Activated CD4-positive, alpha-beta T cell treated with anti-CD3 and anti-CD28 coated beads, Interleukin-2, amount 50 U/mL, for 4 hours (primary cell): ENCODE measurements around the gene FUOM.
A peak's percentile ranks its signal among the peaks of the same experiment; 100 is the strongest.
"Not testable (repeated sequence)": the region's sequence is repeated elsewhere in the genome, so short reads cannot be mapped to it uniquely, and the experiment has no call there.

Experiments
- DNase-seq, 2 experiments: peaks; one replicate each; pipeline ENCODE4 v3.0.0-alpha.2; 2020

FUOM gene

DNA sequence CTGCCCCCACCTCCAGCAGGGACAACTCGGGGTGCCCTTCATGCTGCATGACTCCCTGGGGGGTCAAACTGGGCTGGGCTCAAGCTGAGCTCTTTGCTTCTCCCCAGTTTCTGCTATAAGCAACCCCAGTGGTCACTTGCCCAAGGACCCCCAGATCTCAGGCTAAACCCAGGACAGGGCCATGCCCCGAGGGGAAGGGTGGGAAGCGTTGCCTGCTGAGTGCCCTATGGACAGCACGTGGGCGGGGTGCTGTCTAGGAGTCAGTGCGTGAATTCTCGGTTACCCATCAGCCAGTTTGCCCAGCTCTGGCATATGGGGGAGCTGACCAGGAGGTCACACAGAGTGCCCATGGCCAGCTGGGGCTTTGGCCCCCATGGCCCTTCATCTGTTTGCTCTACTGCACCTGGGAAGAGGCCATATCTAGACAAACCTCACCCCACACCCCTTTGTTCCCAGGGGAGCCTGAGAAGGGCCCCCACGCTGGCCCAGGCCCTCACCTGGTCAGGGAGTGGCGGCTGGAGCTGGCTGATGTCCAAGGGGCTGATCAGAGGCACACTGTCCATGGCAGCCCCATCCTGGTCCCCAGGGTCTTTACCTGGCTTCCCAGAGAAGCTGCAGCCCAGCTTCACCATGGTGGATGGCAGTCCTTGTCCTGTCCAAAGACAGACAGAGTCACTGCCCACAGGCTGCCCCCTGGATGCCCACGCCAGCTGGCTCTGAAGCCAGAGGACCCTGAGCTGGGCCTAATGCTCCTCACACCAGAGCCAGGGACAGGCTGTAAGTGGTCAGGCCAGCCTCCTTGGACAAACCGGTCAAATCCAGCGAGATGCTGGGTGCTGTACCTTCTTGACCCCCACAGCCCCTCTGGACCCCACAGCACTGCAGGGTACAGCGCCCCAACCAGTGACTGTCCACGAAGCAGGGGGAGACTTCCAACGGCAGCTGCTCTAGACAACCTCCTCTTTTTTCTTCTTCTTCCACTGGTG is 29.2 kb downstream of the FUOM start:
- DNase-seq, result no peak

DNA sequence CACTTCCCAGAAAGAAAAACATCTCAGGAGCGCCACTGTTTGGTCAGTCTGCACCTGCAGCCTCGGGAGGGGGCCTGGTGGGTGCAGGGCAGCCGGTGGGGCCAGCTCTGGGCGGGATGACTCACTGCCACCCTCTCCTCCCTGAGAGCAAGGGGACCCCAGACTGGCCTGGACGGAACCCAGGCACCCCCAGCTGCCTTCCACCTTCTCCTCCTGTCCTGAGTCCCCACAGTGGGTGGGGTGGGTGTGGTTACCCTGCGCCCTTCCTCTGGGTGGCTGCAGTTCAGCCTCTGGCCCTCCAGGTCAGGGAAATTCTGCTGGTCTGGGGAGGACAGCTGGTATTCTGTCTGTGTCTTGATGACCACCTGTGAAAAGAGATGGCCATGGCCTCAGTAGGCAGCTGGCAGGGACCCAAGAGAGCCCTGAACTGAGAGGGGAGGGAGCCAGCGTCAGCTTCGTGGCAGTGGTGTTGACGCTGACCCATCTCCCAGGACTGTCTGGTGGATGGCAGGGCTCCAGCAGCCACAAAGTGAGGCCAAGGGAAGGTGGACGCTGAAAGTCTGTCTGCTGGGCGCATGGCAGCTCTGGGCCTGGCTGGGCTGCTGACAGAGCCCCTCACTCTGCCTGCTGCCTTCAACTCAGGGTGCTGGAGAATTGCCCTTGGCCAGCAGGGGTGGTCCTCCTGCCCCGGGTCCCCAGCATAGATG is 30.0 kb downstream of the FUOM start:
- DNase-seq, result no peak

GRCh38 chr10:133326745-133327650 is 30.8 kb downstream of the FUOM start:
- no peak for DNase-seq

DNA sequence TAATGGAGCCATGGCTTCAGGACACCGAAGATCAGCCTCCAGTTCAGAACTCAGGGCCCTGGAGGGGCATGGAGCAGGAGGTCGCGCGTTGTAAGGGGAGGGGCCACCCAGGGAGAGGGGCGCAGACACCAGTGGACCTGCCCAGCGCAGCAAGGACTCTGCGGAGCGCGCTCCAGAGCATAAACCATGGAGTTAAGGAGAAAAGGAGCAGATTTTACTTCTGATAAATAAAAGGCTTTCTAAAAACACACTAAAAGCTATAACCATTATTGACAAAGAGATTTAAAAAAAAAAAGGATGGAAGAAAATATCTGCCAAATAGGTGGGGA is 31.6 kb downstream of the FUOM start:
- no peak for DNase-seq

DNA sequence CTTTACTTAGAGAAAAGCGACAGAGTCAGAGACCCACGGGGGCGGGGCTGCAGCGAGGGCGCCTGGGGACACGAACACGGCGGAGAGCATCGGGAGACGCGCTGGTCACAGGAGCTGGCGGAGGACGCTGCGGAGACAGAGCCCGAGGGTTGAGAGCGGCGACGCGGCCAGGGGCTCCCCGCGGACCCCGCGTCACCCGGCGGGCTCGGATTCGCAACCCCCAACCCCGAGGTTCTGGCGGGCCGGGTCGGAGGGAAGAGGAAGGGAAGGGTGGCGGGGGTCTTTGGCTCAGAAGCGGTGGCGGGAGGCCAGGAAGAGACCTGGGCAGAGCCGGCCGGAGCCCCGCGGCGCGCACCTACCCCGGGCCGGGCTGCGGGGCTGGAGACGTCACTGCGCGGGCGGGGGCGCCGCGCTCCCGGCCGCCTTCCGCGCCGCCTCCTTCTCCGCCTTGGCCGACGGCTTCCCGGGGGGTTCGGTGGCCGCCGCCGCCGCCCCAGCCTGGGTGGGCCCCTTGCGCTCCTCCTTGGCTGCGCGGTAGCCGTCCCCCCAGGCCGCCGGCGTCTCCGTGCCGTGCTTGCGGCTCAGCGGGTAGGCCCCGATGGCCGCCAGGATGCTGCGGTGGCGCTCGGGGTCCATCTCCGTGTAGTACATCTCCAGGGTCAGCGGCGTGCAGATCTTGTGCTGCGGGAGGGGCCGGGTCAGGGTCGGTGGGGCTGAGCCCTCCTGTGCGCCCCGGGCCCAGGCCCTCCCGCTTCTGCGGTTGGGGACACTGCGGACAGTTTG is 32.2 kb downstream of the FUOM start:
- DNase-seq, result peak; percentile 28 to 36

DNA sequence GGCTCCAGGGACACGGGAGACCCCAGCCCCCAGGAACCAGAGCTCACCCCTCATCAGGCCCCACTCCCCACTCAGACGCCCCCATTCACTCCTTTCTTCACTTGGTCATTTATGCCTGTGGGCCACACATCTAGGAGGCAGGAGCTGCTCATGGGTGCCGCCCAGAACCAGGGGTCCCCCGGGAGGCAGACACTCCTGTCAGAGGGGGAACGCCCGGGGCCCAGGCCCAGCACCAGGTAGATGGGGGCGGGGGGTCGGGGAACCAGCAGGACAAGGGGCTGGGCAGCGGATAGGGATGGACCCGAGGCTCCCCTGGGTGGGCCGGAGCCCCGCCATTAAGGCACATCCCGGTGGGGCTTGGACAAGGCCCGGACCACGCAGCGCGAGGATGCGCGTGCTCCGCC is 33.0 kb downstream of the FUOM start:
- DNase-seq, result no peak

- DNase-seq, result peak; percentile 56 to 59
Observed at GRCh38 chr10:133324198-133324792, 33.5 kb downstream of the FUOM start.

DNA sequence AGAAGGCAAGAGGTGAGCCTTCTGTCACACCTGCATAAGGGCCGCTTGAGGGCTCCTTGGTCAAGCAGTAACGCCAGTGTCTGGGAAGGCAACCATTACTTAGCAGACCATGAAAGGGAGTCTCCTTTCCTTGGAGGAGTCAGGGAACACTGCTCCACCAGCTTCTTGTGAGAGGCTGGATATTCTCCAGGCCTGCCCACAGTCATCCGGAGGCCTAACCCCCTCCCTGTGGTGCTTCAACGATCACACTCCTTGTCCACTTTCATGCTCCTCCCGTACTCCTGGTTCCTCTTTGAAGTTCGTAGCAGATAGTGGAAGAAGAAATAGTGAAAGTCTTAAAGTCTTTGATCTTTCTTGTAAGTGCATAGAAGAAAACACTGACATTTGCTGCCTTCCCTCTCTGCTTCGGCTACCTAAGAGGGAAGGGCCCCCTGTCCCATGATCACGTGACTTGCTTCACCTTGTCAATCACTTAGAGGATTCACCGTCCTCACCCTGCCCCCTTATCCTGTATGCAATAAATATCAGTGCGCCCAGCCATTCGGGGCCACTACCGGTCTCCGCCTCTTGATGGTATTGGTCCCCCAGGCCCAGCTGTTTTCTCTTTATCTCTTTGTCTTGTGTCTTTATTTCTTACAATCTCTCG is 35.6 kb downstream of the FUOM start:
- DNase-seq, result not testable (repeated sequence)

GRCh38 chr10:133320852-133321422 is 36.9 kb downstream of the FUOM start:
- DNase-seq, result not testable (repeated sequence)

- peak; percentile 47 to 48 for DNase-seq
Observed at GRCh38 chr10:133318494-133319127, 39.2 kb downstream of the FUOM start.

DNA sequence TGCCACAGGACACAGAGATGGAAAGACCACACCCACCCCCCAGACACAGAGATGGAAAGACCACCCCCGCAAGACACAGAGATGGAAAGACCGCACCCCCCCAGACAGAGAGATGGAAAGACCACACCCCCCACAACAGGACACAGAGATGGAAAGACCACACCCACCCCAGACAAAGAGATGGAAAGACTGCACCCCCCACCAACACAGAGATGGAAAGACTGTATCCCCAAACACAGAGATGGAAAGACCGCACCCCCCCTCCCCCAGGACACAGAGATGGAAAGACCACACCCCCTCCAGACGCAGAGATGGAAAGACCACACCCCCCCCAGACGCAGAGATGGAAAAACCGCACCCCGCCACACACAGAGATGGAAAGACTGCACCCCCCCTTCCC is 41.1 kb downstream of the FUOM start:
- no peak for DNase-seq

DNA sequence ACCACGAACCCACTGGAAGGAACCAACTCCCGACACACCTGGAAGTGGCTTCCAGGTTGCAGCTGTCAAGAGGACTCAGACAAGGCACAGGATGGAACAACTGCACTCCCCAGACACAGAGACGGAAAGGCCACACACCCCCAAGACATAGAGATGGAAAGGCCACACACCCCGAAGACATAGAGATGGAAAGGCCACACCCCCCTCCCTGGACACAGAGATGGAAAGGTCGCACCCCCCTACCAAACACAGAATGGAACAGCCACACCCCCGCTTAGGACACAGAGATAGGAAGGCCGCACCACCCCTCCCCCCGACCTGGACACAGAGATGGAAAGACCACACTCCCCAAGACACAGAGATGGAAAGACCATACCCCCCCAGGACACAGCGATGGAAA is 41.6 kb downstream of the FUOM start:
- no peak for DNase-seq

- DNase-seq, result no peak
Observed at GRCh38 chr10:133315847-133316246, 42.0 kb downstream of the FUOM start.

DNA sequence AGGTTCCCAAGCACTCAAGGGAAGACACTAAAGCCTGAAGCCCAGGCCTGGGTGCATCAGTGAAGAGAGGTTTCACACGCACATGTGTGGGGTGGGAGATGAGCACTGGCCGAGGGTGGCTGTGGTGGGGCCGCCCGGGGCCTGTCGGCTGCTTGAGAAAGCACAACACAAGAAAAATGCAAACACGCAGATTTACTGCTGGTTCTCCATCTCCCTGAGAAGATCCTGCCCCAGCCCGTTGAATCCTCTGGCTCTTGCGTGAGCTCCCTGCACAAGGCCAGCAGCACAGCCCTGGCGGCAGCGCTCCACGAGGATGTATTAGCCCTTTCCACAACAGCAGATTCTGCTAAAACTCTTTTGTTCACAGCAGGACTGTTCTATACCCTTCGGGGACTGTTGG is 42.9 kb downstream of the FUOM start:
- no peak for DNase-seq

- no peak for DNase-seq
Observed at GRCh38 chr10:133313192-133313591, 44.6 kb downstream of the FUOM start.

GRCh38 chr10:133312769-133313145 is 45.1 kb downstream of the FUOM start:
- DNase-seq, result no peak

DNA sequence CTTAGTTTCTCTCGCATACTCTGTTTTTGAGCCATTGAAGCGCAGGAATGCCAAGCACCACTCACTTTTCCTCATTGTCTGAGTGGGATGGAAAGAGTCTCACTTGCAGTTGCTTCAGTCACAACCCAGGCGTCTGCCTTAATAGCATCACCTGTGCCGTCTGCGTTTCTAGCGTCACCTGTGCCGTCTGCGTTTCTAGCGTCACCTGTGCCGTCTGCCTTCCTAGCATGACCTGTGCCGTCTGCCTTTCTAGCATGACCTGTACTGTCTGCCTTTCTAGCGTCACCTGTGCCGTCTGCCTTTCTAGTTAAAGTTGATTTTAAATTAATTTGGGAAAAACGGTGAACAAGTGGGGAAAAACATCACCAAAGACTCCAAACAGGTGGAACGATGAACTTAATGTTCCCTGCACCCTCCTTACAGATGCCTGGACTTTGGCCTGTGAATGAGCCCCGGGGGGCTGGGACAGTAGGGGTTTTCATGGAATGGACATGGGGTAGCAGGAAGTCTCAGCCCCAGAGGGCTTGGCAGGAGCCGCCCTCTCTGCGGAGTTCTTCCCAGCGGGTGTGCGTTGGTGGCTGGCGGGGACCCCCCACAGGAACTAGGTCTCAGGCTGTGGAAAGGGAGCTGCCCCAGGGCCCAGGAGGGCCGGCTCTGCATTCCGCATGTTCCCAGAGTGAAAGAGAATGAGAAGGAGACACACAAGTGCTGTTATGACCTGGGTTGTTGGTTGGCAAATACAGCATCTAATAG is 45.6 kb downstream of the FUOM start:
- no peak for DNase-seq

DNA sequence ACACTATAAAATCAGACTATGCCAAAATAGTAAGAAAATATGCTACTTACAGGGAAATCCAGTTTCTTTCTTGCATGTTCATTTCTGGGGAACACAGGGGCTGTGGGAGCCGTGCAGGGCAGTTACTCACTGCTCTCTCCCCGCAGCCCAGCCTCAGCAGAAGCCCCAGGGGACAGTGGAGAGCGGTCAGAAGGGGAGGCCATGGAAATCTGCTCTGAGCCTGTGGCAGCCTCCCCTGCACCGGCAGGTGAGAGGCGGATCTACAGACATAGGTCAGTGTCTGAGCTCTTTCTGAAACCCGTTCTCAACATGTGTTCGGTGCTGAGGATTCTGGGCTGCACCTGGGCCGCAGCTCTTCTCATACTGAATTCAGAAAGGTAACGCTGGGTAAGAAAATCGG is 46.2 kb downstream of the FUOM start:
- no peak for DNase-seq

DNA sequence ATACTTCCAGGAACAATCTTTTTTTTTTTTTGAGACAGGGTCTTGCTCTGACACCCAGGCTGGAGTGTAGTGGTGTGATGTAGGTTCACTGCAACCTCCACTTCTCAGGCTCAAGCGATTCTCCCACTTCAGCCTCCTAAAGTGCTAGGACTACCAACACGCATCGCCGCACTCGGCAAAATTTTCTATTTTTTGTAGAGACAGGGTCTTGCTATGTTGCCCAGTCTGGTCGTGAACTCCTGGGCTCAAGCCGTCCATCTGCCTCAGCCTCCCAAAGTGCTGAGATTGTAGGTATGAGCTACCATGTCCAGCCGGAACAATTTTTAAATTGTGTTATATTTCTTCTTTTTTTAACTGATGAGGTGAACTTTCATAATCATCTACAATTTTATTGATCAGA is 47.0 kb downstream of the FUOM start:
- no peak for DNase-seq

- no peak for DNase-seq
Observed at GRCh38 chr10:133310399-133310755, 47.4 kb downstream of the FUOM start.
